Stimulated activated CD4-positive, alpha-beta T cell treated with anti-CD3 and anti-CD28 coated beads, Interleukin-15, amount 100 ng/mL, for 24 hours (primary cell): ENCODE results near the gene STK16.
"Not testable (repeated sequence)": the region's sequence is repeated elsewhere in the genome, so short reads cannot be mapped to it uniquely, and the experiment has no call there.

Source experiments
- DNase-seq: peaks from one replicate; pipeline ENCODE4 v3.0.0-alpha.2; 2020

STK16 gene

DNA sequence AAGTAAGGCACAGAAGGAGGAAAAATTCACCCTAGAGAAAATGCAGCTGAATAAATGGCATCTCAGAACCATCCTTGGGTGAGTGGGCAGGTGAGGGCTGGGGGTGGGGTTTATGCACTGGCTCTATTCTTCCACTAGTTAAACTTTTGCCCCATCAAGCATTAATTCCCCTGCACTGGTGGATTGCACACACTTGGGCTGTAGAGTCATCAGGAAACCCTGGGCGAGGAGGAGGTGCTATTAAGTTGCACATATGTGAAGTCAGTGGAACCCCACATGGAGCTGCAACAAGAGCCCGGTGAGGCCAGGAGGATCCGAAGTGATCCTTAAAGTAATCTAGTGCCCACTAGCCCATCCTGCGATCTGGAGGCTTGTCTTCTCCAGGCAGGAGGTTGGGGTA is 27.1 kb downstream of the STK16 start:
- DNase-seq = no peak

DNA sequence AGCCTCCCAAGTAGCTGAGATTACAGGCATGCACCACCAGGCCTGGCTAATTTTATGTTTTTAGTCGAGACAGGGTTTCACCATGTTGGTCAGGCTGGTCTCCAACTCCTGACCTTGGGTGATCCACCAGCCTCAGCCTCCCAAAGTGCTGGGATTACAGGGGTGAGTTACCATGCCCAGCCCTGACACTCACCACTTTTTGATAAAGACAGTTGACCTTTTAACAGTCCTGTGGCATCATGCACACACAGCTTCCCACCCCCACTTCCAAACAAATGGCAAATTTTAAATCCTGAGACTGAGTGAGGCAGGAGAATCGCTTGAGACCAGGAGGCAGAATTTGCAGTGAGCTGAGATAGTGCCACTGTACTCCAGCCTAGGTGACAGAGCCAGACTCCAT is 27.7 kb downstream of the STK16 start:
- DNase-seq = no peak

DNA sequence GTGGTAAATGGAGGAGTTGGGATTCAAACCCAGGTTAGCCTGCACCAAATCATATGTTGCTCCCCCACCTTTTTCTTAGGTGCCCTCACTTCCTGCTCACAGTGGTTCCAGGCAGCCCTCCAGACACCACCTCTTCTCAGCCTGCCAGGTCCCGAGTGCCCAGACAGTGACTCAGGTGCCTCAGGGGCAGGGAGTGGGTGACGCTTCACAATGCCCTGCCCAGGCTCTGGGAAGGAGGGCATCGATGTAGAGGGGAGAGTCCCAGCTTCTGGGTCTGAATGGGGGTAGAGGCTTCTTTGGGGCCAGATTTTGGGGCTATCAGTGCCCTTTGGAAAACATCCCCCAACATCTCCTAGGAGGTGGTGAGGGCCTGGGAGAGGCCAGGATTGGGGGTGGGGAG is 28.7 kb downstream of the STK16 start:
- DNase-seq = no peak

DNA sequence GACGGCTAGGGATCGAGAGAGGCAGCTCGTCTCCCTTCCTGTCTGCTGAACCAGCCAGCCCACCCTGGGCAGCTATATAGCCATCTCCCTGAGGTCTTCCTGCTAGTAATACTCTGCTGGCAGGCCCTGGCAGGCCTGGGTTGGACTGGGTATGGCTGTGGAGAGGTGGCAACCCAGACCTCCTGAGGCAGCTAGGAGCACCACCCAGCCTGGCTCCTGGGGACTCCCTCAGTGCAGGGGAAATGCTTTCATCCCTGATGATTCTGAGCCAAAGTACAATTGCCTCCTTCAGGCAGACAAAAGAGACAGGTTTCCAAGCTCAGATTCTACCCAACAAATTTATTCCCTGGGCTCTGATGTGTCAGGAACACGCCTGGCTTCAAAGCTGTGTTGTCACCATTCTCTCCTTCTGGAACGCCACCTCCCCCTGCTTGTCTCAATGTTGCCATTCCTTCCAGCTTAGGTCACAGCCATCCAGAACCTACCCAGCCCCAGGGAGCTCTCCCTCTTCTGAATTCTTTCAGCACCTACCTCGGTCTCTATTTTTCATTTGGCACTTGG is 29.2 kb downstream of the STK16 start:
- no peak for DNase-seq

DNA sequence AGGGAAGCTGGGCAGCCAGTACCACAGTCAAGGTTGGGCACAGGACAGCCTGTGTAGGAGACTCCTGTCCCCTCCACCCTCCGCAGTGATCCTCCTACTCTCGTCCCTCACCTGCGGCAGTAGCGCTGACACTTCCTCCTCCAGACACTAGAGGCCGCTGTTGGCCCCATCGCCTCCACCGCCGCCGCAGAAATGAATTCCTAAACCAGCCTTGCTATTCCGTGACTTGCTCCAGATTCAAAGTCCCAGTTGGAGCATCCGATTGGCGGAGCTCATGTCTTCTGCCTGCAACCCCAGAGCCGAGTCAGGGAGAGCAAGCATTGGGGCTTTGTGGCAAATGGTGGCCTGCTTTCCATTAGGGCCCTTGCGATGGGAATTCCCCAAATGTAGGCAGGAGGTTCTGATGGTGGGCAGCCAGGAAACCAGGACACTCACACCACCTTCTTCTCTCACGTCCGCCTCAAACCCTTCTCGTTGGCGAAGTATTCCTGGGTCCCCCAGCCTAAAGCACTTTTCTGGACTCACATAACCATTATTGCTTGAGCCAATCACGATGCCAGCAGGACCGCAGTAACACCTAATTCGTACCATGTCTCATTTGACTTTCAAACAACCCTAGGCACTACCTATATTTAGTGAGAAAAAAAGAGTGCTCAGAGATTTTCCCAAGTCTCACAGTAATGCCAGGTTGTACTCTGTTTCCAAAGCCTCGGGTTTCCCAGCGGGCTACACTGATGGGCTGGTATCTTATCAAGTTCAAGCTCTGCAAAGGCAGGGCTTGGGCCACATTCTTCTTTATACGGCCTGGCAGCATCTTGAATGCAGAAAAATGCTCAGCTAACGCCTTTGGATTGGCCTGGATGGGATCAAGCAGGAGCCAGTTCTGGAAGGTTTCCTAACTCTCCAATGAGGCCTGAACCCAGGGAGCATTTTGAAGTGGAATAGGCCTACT is 32.7 kb downstream of the STK16 start:
- DNase-seq = peak; percentile 83

DNA sequence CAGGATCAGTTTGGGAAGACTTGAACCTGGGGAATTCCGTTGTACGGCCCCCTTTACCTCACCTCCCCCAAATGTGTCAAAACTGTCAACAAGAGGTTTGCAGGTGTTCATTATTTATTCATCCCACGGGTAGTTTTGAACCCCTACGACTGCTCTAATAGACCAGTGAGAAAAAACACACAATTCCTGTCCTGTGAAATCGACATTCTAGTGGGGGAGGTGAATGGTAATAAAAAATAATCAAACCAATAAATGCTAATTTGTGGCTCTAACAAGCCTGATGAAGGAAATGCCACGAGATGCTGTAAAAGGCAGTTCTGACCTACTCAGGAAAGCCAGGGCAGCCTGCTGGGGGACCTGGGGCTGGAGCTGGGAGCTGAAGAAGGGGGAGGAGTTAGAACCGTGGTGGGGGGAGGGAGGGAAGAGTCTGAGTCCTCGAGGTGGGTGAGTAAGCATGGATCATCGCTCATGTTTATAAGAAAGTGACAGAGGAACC is 33.4 kb downstream of the STK16 start:
- DNase-seq = no peak

DNA sequence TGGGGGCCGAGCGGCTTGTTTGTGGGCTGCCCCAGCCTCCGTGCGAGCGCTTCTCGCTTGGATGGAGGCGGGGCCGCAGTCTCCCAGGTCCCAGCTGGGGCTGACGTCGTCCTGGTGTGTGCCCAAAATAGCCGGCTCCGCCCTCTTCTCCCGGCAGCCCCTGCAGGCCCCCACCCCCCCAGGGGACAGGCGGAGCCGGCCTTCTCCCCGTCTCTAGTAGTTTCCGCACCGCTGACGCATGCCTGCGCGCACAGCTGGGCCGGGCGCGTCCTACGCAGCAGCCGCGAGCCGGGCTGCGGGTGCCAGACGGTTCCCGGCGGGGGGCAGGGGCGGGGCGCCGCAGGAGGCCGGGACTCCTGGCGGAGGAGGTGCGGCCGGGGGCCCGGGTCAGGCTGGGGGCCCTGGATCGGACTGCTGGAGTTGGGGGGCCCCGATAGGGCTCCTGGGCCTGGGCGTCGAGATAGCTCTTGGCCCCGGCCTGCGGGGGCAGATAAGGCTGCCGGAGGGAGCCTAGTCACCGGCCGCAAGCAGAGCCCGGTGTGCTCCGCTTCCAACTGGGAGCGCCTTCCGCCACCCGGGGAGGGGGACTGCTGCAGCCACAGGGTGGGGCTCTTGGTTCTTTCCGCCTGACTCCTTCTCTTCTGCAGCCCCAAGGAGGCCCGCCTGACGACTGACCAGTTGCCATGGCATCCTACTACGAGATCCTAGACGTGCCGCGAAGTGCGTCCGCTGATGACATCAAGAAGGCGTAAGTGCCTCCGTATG is 34.1 kb downstream of the STK16 start, which contains the start of gene DNAJB2:
TSS of gene DNAJB2 (plus strand) at position 216 of the 765 bp plus-strand sequence. CDS start at position 684, 468 bp downstream.
- peak; percentile 100 for DNase-seq

DNA sequence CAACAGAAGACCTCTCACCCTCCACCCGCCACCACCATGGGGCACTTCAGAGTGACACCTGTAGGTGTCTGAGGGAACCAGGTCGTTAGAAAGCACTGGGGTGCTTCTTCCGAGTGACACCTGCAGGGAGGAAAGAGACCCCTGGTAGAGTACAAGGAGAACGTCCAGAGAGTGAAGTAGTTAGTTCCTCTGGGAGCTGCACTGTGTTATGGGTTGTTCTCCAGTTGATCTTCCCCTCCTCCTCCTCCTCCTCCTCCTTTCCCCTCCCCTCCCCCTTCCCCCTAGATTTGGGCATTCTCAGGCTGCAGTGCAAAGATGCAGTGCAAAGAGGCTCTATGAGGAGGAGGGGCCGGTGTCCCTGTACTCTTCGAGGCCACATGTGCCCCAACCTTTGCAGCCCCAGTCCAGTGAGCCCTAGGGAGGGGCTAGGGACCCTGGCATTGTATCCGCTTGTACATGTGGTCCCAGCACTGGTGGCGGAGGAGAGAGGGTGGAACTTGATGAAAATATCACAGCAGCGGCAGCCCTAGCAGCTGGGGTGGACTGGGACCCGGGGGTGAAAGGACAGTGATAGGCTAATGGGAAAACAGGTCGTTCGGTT is 34.7 kb downstream of the STK16 start:
- DNase-seq = no peak

DNA sequence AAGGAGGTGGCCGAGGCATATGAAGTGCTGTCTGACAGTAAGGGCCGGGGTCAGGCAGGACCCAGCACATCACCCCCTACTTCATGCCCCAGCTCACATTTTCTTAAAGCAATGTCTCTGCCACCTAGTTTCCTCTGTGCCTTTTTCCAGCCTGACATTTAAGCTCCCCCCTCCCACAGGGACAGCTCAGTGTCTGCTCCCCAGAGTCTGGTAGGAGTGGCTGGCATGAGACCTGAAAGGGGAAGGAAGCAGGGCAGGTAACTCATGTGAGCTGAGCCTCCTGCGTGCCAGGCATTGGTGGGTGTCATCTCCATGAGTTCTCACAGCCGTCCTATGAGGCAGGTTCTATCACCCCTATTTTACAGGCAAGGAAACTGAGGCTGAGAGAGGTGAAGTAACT is 35.4 kb downstream of the STK16 start:
- no peak for DNase-seq

DNA sequence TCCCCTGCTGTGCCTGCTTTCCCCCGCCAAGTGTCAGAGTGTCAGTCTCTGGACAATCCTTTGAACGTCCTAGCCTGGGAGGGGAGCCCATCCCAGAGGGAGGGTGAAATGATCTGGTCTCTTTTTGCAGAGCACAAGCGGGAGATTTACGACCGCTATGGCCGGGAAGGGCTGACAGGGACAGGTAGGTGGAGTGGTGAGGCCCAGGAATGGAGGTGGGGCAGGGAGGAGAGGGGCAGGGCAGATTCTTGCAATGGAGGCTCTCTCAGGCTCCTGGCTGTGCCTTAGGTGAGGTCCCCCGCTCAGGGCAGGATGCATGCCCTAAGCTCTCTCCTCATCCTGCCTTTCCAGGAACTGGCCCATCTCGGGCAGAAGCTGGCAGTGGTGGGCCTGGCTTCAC is 36.3 kb downstream of the STK16 start:
- no peak for DNase-seq

DNA sequence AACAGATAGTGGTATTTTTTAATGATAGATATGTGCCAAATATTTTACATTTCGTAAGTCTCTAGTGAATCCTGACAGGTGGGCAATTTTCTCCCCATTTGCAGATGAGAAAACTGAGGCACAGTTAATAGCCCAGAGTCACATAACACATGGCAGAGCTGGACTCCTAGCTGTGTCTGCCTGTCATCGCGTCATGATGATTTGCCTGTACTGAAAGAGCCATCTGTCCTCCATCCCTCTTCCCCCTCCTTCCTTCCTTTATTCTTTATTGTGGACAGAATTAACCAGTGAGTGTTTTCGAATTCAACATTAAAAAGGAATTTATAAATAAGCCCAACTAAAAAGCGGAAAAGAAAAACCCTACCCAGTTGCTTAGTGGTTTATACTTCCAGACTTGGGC is 37.1 kb downstream of the STK16 start:
- no peak for DNase-seq

DNA sequence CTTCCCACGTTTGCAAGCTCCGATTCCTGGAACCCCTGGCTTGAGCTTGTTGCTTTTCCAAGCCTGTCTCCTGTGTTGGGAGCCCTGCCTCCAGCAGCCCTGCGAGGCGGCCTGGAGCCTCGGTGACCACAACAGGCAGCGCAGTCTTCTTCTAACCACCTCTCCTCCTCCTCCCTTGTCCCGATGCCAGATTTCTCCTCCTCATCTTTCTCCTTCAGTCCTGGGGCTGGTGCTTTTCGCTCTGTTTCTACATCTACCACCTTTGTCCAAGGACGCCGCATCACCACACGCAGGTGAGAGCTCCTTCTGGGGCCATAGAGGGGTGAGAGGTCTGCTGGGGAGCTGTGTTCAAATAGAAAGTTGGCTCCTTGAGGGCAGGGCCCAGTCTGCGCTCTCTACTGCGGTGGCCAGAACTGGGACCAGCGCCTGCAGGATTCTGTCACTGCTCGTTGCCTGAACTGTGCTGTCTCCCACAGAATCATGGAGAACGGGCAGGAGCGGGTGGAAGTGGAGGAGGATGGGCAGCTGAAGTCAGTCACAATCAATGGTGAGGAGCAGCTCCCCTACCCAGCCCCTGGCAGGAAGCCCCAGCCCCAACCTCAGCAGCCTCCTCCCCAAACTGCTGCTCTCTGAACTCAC is 37.8 kb downstream of the STK16 start:
- no peak for DNase-seq

DNA sequence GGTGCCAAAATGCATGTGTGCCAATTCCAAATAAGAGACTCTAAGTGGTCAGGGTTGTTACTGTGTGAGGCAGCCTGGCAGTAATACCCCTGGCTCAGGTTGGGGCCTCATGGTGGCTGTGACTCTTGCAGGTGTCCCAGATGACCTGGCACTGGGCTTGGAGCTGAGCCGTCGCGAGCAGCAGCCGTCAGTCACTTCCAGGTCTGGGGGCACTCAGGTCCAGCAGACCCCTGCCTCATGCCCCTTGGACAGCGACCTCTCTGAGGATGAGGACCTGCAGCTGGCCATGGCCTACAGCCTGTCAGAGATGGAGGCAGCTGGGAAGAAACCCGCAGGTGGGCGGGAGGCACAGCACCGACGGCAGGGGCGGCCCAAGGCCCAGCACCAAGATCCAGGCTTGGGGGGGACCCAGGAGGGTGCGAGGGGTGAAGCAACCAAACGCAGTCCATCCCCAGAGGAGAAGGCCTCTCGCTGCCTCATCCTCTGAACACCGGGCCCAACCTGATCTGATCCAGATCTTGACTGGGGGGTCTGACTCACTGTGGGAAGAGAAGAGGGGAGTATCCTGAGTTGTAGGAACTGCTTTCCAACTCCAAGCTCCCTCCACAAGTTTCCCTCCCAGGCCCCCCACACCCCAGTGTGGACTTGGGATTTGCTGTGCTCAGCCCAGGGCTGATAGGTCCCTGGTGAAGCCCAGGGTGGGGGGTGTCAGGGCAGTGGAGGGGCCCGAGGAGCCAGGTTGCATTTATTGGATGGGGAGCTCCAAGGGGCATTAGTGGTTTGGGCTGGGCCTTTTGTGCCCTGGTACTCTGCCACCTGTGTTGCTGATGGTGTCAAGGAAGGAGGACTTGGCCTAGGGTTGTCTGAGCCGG is 39.5 kb downstream of the STK16 start:
- DNase-seq = no peak

DNA sequence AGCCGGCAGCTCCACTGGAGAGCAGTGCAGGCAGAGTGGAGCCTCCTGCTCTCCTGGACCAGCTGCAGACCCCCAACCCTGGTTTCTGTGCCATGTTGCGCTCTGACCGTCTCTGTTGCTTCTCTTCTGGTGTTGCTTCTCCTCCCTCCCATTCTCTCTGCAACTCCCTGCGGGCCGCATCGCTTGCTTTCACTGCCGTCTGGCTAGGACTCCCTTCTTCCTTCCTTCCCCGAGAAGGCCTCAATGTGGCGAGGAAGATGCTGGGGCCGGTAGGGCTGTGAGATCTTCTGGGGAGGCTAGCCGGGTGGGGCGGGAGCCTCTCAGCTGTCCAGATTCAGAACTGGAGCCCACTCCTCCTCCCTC is 40.1 kb downstream of the STK16 start:
- no peak for DNase-seq

DNA sequence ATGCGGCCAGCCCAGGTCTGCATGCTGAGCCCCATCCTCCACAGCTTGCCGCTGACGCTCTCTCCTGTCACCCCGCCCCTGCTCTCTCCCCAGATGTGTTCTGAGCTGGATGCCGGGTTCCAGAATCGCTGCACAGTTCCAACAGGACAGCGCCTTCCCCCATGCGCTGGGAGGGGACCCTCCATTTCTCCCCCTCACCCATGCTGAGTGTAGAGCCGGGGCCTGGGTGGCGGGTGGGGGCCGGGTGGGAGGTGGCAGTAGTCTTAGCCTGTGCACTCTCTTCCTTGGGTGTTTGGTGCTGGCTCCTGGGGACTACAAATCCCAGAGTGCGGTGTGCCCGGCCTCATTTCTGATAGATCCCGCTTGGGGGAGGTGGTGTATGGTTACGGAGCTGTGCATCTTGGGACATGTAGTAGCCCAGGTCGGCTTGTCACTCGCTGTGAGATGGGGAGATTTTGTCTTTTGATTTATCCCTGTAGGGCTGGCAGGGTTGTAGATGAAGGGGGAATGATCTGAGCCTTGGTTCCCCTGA is 40.7 kb downstream of the STK16 start:
- no peak for DNase-seq

DNA sequence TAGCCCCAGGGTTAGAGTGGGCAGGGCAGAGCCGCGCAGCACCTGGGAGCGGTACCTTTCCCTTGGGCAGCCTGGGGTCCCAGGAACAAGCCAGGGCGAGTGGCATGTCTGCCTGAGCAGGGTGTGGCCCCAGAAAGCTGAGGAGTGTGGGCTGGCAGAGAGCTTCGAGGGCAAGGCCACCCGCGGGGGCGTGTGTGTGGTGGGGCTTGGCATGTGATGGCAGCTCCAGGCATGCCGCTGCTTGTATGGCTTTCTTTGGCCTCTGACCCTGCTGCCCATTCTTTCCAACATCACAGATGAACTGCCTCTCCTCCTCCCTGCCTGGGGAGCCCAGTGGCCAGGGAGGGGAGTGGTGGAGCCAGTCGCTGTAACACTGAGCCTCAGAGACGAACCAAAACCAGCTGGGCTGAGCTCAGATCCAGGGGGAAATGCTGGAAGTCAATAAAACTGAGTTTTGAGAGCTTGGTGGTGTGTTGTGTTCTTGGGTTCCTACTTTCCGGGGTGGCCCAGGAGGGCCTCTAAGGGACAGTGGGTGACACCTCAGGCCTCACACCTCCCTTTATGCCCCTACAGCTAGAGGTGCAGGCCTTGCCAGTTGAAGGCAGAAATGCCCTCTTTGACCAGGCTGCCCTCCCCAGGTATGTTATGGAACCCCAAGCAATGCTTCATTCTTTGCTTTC is 41.3 kb downstream of the STK16 start:
- DNase-seq = no peak

DNA sequence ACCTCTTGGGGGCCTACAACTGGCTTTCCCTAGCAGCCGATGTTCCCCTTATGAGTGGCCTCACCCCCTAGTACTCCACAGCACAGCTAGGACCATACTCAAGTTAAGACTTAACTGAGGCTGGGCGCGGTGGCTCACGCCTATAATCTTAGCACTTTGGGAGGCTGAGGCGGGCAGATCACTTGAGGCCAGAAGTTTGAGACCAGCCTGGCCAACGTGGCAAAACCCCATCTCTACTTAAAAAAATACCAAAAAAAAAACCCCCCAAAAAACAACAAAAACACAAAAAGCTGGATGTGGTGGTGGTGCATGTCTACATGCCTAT is 41.8 kb downstream of the STK16 start:
- not testable (repeated sequence) for DNase-seq

DNA sequence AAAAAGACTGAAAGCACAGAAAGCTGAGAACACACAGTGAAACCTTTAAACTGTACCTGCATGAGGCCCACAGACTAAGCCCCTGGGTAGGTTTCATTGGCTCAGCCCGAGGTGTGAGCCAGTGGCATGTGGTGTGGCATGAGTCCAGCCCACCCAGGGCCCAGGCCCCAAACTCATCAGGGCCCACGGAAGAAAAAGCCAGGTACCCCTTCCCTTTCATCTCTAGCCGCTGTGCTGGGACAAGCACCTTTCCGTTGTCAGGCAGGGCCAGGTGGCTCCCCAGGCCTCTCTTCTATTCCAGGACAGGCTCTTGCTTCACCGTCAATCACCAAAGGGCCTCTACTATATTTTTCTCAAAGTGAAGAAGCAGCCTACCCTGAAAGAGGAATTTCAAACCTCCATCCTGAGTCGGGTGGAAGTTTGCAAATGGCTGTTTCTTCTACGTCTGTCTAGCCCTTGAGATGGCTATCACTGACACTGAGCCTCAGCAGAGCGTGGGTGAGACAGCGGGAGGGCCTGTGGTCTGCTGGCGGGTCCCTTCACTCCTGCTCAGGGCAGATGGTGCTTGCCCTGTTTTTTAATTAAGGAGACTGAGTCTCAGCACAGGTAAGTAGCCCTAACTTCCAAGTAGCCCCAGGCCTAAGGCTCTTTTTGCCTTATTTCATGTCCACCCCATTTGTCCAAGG is 42.4 kb downstream of the STK16 start:
- DNase-seq = no peak

DNA sequence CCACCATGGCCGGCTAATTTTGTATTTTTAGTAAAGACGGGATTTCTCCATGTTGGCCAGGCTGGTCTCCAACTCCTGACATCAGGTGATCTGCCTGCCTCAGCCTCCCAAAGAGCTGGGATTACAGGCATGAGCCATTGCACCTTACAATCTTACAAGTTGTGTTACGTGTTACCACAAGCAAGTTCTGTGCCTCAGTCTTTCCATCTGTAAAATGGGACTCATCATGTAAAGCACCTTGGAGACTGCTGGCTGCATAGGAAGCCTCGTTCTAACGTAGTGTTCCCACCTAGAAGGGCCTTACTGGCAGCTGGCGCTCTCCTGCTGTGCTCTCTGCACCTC is 43.9 kb downstream of the STK16 start:
- DNase-seq = no peak
